OCI-M2 (cell line): ENCODE measurements around the gene IKZF4.
"Not testable (repeated sequence)": the region's sequence is repeated elsewhere in the genome, so short reads cannot be mapped to it uniquely, and the experiment has no call there.

Source experiments
- DNase-seq: peaks from one replicate; lab custom pipeline; 2025; ENCODE audit not compliant: unreplicated experiment; lab: John Stamatoyannopoulos, UW

Gene IKZF4

GRCh38 chr12:55997535-55997859 is 23.3 kb upstream of the IKZF4 start:
- no peak for DNase-seq

DNA sequence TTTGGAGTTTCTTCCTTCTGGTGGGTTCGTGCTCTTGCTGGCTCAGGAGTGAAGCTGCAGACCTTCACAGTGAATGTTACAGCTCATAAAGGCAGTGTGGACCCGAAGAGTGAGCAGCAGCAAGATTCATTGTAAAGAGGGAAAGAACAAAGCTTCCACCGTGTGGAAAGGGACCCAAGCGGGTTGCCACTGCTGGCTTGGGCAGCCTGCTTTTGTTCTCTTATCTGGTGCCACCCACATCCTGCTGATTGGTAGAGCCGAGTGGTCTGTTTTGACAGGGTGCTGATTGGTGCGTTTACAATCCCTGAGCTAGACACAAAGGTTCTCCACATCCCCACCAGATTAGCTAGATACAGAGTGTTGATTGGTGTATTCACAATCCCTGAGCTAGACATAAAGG is 21.3 kb upstream of the IKZF4 start:
- DNase-seq = not testable (repeated sequence)

DNA sequence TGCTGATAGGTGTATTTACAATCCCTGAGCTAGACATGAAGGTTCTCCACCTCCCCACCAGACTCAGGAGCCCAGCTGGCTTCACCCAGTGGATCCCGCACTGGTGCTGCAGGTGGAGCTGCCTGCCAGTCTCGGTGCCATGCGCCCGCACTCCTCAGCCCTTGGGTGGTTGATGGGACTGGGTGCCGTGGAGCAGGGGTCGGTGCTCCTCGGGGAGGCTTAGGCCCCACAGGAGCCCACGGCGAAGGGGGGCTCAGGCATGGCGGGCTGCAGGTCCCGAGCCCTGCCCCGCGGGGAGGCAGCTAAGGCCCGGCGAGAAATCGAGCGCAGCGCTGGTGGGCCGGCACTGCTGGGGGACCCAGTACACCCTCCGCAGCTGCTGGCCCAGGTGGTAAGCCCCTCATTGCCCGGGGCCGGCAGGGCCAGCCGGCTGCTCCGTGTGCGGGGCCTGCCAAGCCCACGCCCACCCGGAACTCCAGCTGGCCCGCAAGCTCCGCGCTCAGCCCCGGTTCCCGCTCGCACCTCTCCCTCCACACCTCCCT is 20.8 kb upstream of the IKZF4 start:
- not testable (repeated sequence) for DNase-seq

GRCh38 chr12:56001487-56002100 is 19.2 kb upstream of the IKZF4 start:
- no peak for DNase-seq

- DNase-seq = not testable (repeated sequence)
Measured at GRCh38 chr12:56003376-56003775, 17.5 kb upstream of the IKZF4 start.

GRCh38 chr12:56004211-56004610 is 16.6 kb upstream of the IKZF4 start:
- DNase-seq = no peak

DNA sequence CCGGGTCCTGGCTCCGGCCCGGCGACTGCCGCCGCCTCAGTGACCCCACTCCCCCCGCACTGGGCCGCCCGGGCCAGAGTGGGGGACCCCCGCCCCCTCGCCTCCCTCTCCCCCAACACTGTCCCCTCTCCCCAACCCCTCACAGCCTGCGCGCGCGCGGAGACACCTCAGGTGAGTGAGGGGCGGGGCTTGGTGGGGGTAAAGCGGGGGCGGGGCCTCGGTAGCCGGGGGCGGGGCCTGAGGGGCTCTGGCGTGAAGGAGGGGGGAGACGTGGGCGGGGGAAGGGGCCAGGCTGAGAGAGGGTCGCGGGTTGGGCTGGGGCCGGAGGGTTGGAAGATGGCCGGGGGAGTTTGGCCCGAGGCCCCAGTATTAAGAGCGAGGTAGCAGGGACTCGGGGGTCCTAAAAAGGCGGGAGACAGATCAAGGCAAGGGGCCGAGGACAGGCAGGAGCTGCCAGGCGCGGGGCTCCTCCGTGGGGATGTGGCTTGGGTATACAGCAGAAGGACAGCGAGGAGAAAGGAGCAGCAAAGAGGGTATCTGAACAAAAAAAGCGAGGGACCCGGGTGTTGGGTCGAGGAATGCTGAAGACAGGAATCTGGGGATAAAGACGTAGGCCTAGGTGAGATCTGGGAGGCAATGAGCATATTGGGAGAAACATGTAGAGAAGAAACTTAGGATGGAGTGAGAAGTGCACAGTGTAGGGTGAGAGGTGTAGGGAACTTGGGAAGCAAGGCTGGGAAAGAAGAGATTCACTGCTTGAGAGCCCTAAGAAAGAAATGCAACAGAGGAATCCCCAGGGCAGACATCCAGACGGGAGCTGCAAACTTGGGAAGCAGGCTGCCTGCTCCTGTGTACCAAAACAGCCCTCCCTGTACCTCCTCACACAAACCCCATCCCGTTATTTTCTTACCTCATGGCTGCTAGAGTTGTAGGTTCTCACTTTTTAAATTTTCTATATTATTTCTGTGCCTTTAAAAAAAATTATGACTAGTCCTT is 13.0 kb upstream of the IKZF4 start:
- DNase-seq = no peak

- DNase-seq = no peak
Measured at GRCh38 chr12:56010111-56010570, 10.7 kb upstream of the IKZF4 start.

DNA sequence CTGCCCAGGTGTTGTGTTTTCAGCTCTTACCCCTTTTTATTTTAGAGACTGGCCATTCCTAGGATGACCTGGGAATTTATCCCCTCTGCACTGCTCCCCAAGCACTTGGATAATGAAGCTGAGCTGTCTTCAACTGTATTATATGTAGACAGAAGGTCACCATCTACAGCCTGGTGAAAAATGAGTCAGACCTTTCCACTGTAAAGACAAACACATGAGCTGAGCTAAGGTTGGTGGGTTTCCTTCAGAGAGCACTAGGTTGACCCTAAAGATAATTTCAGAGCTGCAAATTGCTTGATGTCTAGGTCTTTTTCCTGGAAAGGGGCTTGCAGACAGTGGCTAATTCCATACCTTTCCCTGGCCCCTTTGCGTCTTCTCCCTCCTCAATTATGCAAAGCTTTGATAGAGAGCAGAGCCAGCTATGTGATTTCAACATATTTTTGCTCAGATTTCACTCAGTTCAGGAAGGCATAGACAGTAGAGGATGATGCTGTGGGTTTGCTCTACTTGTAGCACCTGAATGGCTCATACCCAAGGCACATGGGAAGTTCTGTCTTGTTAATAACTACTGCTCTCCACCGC is 9.2 kb upstream of the IKZF4 start:
- no peak for DNase-seq

GRCh38 chr12:56013482-56013881 is 7.4 kb upstream of the IKZF4 start:
- DNase-seq = no peak

DNA sequence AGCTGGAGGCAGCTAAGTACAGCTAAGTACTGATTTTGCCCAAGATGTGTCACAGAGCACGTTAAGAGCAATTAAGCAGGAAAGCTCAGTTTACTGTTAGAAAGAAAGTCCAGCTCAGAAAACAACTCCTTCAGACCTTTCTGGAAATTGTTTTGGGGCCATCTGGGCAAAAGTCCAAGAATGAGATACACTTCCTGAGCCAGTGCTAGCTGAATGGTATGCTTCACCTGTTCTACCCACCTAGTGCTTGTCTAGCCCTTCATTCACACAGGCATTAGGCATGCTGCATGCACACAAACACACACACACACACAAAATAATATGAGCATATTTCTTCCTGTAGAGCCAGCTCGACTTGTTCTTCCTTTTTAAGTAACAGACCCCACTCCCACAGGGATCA is 6.6 kb upstream of the IKZF4 start:
- DNase-seq = no peak

DNA sequence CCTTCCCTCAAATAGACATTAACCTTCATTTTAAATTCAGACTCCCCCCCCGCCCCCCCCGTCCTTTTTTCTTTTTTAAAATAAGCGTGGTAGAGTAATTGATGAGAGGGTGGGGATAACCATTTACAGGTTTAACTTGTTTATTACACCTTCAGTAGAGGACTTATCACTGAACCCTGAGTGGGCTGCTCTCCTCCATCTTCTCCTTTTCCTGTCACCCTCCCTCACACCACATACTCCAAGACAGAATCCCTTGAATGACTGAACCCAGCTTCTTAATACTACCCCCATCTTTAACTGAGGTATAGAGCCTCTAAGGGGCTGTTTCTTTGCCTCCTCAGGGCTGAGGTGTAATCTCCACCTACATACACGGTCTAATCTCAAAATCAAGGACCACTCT is 3.7 kb upstream of the IKZF4 start:
- no peak for DNase-seq

DNA sequence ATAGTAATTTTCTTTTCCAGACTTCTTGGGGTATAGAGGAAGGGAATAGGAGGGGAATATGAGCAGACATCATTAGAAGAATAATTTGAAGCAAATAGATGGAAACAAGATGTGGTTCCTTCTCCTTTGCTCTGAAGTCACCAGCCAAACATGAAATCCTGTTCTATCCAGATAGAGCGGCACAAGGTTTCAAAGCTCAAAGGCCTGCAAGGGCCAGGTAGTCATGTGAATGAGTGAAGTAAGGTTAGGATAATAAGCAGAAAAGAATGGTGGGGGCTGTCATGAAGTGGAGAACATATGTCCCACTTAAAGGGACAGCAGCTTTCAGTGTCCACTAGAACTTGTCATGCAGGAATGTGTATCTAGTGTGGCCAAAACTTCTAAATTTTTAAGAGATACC is 2.5 kb upstream of the IKZF4 start:
- no peak for DNase-seq

- no peak for DNase-seq
Measured at GRCh38 chr12:56021889-56022497, 1.1 kb downstream of the IKZF4 start.

- DNase-seq = no peak
Measured at GRCh38 chr12:56028511-56029165, 7.8 kb downstream of the IKZF4 start.

GRCh38 chr12:56029166-56029519 is 8.3 kb downstream of the IKZF4 start:
- DNase-seq = no peak

DNA sequence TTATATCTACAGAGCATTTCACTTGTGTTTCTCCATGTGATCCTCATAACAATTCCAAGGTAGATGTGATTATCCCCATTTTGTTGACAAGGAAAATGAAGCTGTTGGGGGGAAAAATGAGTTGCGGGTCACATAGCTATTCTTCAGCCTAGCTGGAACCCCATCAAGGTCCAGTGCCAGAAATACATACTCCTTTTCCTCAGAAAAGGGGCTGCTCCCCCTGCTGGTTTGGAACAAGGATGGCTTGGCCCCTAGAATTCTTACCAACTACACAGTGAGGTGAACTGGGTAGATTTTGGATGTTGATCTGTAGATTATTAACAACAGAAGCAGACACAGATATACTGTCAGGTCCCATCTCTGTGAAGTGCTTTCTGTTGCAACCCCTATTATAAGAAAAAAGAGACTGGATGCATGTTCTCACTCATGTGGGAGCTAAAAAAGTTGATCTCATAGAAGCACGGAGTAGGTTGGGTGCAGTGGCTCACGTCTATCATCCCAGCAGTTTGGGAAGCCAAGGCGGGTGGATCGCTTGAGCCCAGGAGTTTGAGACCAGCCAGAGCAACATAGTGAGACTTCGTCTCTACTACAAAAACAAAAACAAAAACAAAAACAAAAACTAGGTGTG is 8.9 kb downstream of the IKZF4 start:
- no peak for DNase-seq

DNA sequence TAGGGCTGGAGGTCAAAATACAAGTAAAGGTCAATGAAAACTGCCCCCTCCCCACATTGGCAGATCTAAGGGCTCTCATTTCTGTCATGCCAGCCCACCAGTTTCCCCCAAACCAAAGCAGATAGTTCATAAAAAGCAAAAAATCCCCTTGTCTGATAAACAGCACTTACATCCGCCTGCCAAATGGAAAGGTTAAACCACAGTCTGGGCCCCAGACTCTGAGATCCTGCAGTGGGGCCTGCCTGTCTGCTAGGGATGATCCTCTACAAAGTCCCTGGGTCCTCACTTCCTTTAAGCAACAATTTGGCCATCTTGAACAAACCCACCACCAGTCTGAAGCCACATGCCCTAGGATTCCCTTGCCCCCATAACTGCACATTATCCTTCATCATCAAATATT is 11.1 kb downstream of the IKZF4 start:
- DNase-seq = no peak

GRCh38 chr12:56034586-56035332 is 13.9 kb downstream of the IKZF4 start:
- DNase-seq = no peak

DNA sequence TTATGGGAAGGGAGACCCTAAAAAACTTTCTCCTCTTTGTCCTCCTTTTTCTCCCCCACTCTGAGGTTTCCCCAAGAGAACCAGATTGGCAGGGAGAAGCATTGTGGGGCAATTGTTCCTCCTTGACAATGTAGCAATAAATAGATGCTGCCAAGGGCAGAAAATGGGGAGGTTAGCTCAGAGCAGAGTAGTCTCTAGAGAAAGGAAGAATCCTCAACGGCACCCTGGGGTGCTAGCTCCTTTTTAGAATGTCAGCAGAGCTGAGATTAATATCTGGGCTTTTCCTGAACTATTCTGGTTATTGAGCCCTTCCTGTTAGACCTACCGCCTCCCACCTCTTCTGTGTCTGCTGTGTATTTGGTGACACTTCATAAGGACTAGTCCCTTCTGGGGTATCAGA is 16.3 kb downstream of the IKZF4 start:
- DNase-seq = no peak
